Activated B cell treated with CpG ODN at 0.5 μM for 24 hours (primary cell): ENCODE results near the gene SCAPER. TPM values are rescaled to one million over a fixed set of nuclear protein-coding genes. Genes with fewer than 3 reads are reported as not detected.
A peak's percentile ranks its signal among the peaks of the same experiment; 100 is the strongest.

ENCODE experiments used
- ATAC-seq: fragments of 200-7000 bp; cut with Tn5 transposase; one replicate; pipeline ENCODE4 v1.10.0; 2021; ENCODE audit warnings: low read depth, mild to moderate bottlenecking, moderate library complexity
- CTCF ChIA-PET: fragments of 350-600 bp; sonication (Branson Sonifier 250); formaldehyde crosslinking; loops from one replicate; lab custom pipeline; 2021; ENCODE audit warnings: antibody characterized with exemption; lab: Charles Lee
- POLR2A ChIA-PET: fragments of 350-600 bp; sonication (Branson Sonifier 250); formaldehyde crosslinking; loops from one replicate; lab custom pipeline; 2021; ENCODE audit warnings: antibody characterized with exemption; lab: Charles Lee
- DNase-seq: peaks from one replicate; pipeline ENCODE4 v3.0.0; 2022
- H3K27ac Mint-ChIP-seq: one replicate; pipeline ENCODE4 v1.8.0; 2020; ENCODE audit warnings: mixed read lengths
- H3K27me3 Mint-ChIP-seq: one replicate; pipeline ENCODE4 v1.8.0; 2021; ENCODE audit warnings: mixed read lengths
- H3K36me3 Mint-ChIP-seq: one replicate; pipeline ENCODE4 v1.8.0; 2021; ENCODE audit warnings: low read depth, mixed read lengths
- H3K4me1 Mint-ChIP-seq: one replicate; pipeline ENCODE4 v1.8.0; 2021; ENCODE audit warnings: mixed read lengths
- H3K4me3 Mint-ChIP-seq: one replicate; pipeline ENCODE4 v1.8.0; 2020; ENCODE audit warnings: mild to moderate bottlenecking, mixed read lengths
- H3K9me3 Mint-ChIP-seq: one replicate; pipeline ENCODE4 v1.8.0; 2020; ENCODE audit warnings: mixed read lengths
- CTCF ChIP-seq: fragments of 200-600 bp; IDR thresholded peaks from one replicate; pipeline ENCODE4 v1.8.0; 2022; ENCODE audit warnings: antibody characterized with exemption, mild to moderate bottlenecking
- intact Hi-C: fragments of 100-400 bp; cut with micrococcal nuclease; formaldehyde crosslinking; loops from one replicate; pipeline ENCODE4 v1.15.1; 2024
- total RNA-seq: library from RNA; stranded (reverse); gene quantifications from 2 replicates; pipeline ENCODE4 v1.2.3, GENCODE V29; 2022

The SCAPER gene
- total RNA-seq, 1 donor from 2014 or later = 38.8 TPM

GRCh38 chr15:76577879-76578512 is 327.1 kb downstream of the SCAPER start:
- ChIA-PET POLR2A (no interaction called here), CTCF (no interaction called here)
- Mint-ChIP-seq H3K27ac (peak overlapping the region; percentile 27), H3K27me3 (no peaks in the 10 kb centered on the region), H3K4me1 (peaks cover 36% of the 10 kb centered on the region), H3K4me3 (no peak overlapping the region), H3K9me3 (no peaks in the 10 kb centered on the region), H3K36me3 (peaks cover 22% of the 10 kb centered on the region)
- ATAC-seq (no peak), DNase-seq (no peak)
- no peak for TF ChIP-seq CTCF
- intact Hi-C loops = loop anchor here (10.0 kb wide), 1 partner anchor 233 kb away; no protein-coding TSS in a partner anchor

GRCh38 chr15:76576523-76577279 is 328.4 kb downstream of the SCAPER start:
- Mint-ChIP-seq H3K27ac (peak overlapping the region; percentile 89), H3K36me3 (peaks cover 20% of the 10 kb centered on the region), H3K4me1 (peaks cover 36% of the 10 kb centered on the region), H3K4me3 (peak overlapping the region; percentile 26), H3K9me3 (no peaks in the 10 kb centered on the region), H3K27me3 (no peaks in the 10 kb centered on the region)
- CTCF ChIA-PET = no interaction called here
- POLR2A ChIA-PET = interaction anchor here (0.7 kb wide), 1 partner anchor 18 kb away, joined by 8 read pairs; no protein-coding TSS in a partner anchor
- intact Hi-C loops = loop anchor here (10.0 kb wide), 1 partner anchor 232 kb away; no protein-coding TSS in a partner anchor
- no peak for TF ChIP-seq CTCF
- no peak for DNase-seq
- peak; percentile 50 for ATAC-seq

GRCh38 chr15:76575679-76576078 is 329.5 kb downstream of the SCAPER start:
- H3K4me1 Mint-ChIP-seq = peaks cover 36% of the 10 kb centered on the region
- H3K36me3 Mint-ChIP-seq = peaks cover 22% of the 10 kb centered on the region
- TF ChIP-seq CTCF = no peak
- H3K27me3 Mint-ChIP-seq = no peaks in the 10 kb centered on the region
- H3K27ac Mint-ChIP-seq = peak overlapping the region; percentile 89
- peak; percentile 51 for ATAC-seq
- ChIA-PET POLR2A (interaction anchor here (0.6 to 1.4 kb wide), 8 partner anchors 11 to 516 kb away, joined by 3 to 7 read pairs (median 4); partner anchors contain the start of genes PSTPIP1 and TMEM266), CTCF (no interaction called here)
- intact Hi-C loops = loop anchor here (1.0 to 10.0 kb wide), 2 partner anchors 8 to 231 kb away; no protein-coding TSS in a partner anchor
- H3K9me3 Mint-ChIP-seq = no peaks in the 10 kb centered on the region
- H3K4me3 Mint-ChIP-seq = peak overlapping the region; percentile 33
- DNase-seq = no peak

- CTCF ChIA-PET = no interaction called here
- Mint-ChIP-seq H3K4me3 (peak overlapping the region; percentile 33), H3K4me1 (peaks cover 36% of the 10 kb centered on the region), H3K36me3 (peaks cover 23% of the 10 kb centered on the region), H3K27ac (peak overlapping the region; percentile 89), H3K27me3 (no peaks in the 10 kb centered on the region), H3K9me3 (peaks cover under 1% of the 10 kb centered on the region)
- ATAC-seq = peak; percentile 74
- DNase-seq = no peak
- intact Hi-C loops = loop anchor here (1.0 to 10.0 kb wide), 2 partner anchors 8 to 230 kb away; no protein-coding TSS in a partner anchor
- no peak for TF ChIP-seq CTCF
- POLR2A ChIA-PET = interaction anchor here (0.6 to 1.4 kb wide), 8 partner anchors 10 to 420 kb away, joined by 3 to 7 read pairs (median 4); partner anchors contain the start of gene PSTPIP1
These were observed 329.9 kb downstream of the SCAPER start for GRCh38 chr15:76575274-76575673.

GRCh38 chr15:76572983-76573314 is 332.2 kb downstream of the SCAPER start:
- POLR2A ChIA-PET = no interaction called here
- H3K27ac Mint-ChIP-seq = no peak overlapping the region
- ATAC-seq (no peak), DNase-seq (no peak)
- no peaks in the 10 kb centered on the region for H3K27me3 Mint-ChIP-seq
- peaks cover 20% of the 10 kb centered on the region for H3K36me3 Mint-ChIP-seq
- intact Hi-C loops = loop anchor here (10.0 kb wide), 1 partner anchor 228 kb away; no protein-coding TSS in a partner anchor
- TF ChIP-seq CTCF = no peak
- H3K4me3 Mint-ChIP-seq = no peak overlapping the region
- CTCF ChIA-PET = no interaction called here
- H3K9me3 Mint-ChIP-seq = peaks cover 3% of the 10 kb centered on the region
- H3K4me1 Mint-ChIP-seq = peaks cover 36% of the 10 kb centered on the region
